CD4-positive, CD25-positive, alpha-beta regulatory T cell (primary cell): ENCODE data around the gene CYTH4. TPM values are rescaled to one million over a fixed set of nuclear protein-coding genes. Genes with fewer than 3 reads are reported as not detected.

Source experiments
- ATAC-seq, 2 donors: fragments of 150-1000 bp; cut with Tn5 transposase; one replicate each; pipeline ENCODE4 v1.10.0; 2021; ENCODE audit warnings: low read depth in 2 of 2, moderate number of reproducible peaks in 2 of 2, moderate library complexity in 1 of 2
- DNase-seq, 3 donors: peaks; one replicate each; pipeline versions ENCODE4 v3.0.0 to v3.0.0-alpha.2; 2012 to 2022; ENCODE audit warnings: mixed read lengths in 1 of 3
- H3K27ac ChIP-seq: one replicate; pipeline ENCODE4 v1.7.0; 2013; ENCODE audit warnings: mild to moderate bottlenecking, low read length; ENCODE audit not compliant: insufficient read depth, poor library complexity, severe bottlenecking
- H3K27me3 ChIP-seq: one replicate; pipeline ENCODE4 v1.7.0; 2013; ENCODE audit warnings: low read length; ENCODE audit not compliant: control insufficient read depth, insufficient read depth
- H3K36me3 ChIP-seq: one replicate; pipeline ENCODE4 v1.7.0; 2013; ENCODE audit warnings: mild to moderate bottlenecking, low read length, moderate library complexity; ENCODE audit not compliant: control insufficient read depth, insufficient read depth
- H3K4me1 ChIP-seq: 2 replicates; pipeline ENCODE4 v1.7.0; 2013; ENCODE audit warnings: mild to moderate bottlenecking, low read length; ENCODE audit not compliant: insufficient read depth, control insufficient read depth, poor library complexity, severe bottlenecking
- H3K4me3 ChIP-seq: one replicate; pipeline ENCODE4 v1.7.0; 2013; ENCODE audit warnings: low read depth, mild to moderate bottlenecking, low read length, moderate library complexity
- H3K9me3 ChIP-seq, 2 experiments: 1 replicate in 1 of 2; 2 replicates in 1 of 2; pipeline ENCODE4 v1.7.0; 2013; ENCODE audit warnings: low read length in 2 of 2, mild to moderate bottlenecking in 1 of 2, moderate library complexity in 1 of 2; ENCODE audit not compliant: control insufficient read depth in 2 of 2
- H3K27ac Mint-ChIP-seq, 3 donors: one replicate each; pipeline ENCODE4 v1.8.0; 2020 to 2022; ENCODE audit warnings: mild to moderate bottlenecking in 3 of 3, mixed read lengths in 3 of 3, moderate library complexity in 2 of 3
- H3K27me3 Mint-ChIP-seq: one replicate; pipeline ENCODE4 v1.8.0; 2022; ENCODE audit warnings: mild to moderate bottlenecking, mixed read lengths
- H3K36me3 Mint-ChIP-seq: one replicate; pipeline ENCODE4 v1.8.0; 2020; ENCODE audit warnings: mixed read lengths
- H3K4me1 Mint-ChIP-seq, 4 donors: one replicate each; pipeline ENCODE4 v1.8.0; 2020 to 2022; ENCODE audit warnings: mixed read lengths in 4 of 4, mild to moderate bottlenecking in 1 of 4
- H3K4me3 Mint-ChIP-seq, 4 donors: one replicate each; pipeline ENCODE4 v1.8.0; 2020 to 2022; ENCODE audit warnings: mild to moderate bottlenecking in 4 of 4, mixed read lengths in 4 of 4, moderate library complexity in 3 of 4
- H3K9me3 Mint-ChIP-seq, 7 donors: one replicate each; pipeline ENCODE4 v1.8.0; 2020 to 2022; ENCODE audit warnings: mixed read lengths in 7 of 7, mild to moderate bottlenecking in 3 of 7, moderate library complexity in 2 of 7
- polyA plus RNA-seq, 4 donors: library from polyadenylated mRNA; unstranded; fragments of 300-500 nt; fragmentation: Illumina TruSeq; gene quantifications; one replicate each; pipeline ENCODE4 v1.2.3, GENCODE V29; 2021
- total RNA-seq: library from RNA; stranded (reverse); gene quantifications from one replicate; pipeline ENCODE4 v1.2.3, GENCODE V29; 2022

The CYTH4 gene
- total and polyA plus RNA-seq, 5 donors from 2014 or later = 47.4 to 153 (median 49.9) TPM

DNA sequence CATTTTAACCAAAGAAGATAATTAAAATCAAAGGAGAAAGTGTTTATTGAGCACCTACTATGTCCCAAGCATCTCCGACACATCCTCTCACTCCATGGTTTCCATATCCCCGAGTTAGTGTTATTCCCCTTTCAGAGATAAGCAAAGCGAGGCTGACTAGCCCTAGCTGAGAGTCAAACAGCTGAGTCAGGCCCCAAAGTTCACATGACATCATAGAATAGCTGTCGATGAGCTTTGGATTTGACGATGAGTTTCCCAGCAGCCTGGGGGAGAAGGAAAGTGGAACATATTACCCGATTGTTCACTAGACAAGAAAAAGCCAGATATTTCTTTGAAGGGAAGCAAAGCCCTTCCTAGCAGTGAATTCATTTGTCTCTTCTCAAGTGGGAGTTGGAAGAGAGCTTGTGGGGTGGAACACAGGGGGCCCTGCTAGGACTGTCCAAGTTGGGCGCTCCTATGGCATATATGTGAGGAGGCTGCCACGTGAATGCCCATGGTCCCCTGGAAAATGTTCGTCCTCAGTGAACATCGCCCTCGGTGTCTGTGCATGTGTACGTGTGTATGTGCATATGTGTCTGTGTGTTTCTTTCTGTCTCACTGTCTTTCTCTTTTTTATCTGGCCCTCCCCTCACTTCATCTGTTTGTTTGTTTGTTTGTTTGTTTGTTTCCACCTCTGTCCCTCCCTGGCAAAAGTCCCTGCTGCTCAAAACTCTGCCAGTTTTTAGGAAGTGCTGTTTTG is 493 bp upstream of the CYTH4 start:
- Mint-ChIP-seq H3K27ac (peak overlapping the region; percentile 97 to 99 (median 98)), H3K9me3 (peaks cover 0 to 1% (median 0%) of the 10 kb centered on the region in 7 donors), H3K4me3 (peak overlapping the region; percentile 93 to 100 (median 98)), H3K36me3 (peaks cover 23% of the 10 kb centered on the region), H3K4me1 (peaks cover 4 to 51% (median 30%) of the 10 kb centered on the region in 4 donors), H3K27me3 (no peaks in the 10 kb centered on the region)
- no peaks in the 10 kb centered on the region for H3K9me3 ChIP-seq
- DNase-seq (no peak), ATAC-seq (peak; percentile 1 to 4)
- peak overlapping the region; percentile 80 for H3K27ac ChIP-seq
- H3K27me3 ChIP-seq = no peaks in the 10 kb centered on the region
- peak overlapping the region; percentile 98 for H3K4me3 ChIP-seq
- H3K36me3 ChIP-seq = peaks cover 8% of the 10 kb centered on the region
- H3K4me1 ChIP-seq = peaks cover 57% of the 10 kb centered on the region

DNA sequence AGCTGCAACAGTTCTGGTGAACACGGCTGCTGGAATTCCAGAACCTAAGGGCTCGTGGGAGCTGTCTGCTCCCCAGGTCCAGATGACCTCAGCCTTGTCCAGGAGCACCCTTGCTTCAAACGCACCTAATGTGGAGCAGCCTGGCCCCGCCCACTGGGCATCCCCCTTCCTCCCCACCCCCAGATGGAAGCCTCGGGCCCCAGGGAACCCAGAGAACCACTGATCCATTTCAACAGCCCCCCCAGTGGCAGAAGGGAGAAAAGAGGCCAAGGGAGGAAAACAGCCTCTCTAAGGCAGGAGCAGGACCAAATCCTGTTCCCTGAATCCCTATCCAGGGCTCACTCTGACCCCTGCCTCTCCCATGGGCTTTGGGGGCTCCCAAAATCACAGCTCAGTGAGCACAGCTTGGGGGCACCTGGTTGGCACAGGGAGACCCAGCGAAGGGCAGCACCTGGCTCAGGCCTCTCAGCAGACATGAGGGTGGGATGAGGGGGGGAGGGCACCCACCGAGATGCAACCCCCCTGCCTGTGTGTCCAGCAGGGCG is 1.2 kb downstream of the CYTH4 start:
- peak overlapping the region; percentile 98 for H3K4me3 ChIP-seq
- H3K27me3 ChIP-seq = no peaks in the 10 kb centered on the region
- H3K36me3 ChIP-seq = peaks cover 19% of the 10 kb centered on the region
- Mint-ChIP-seq H3K36me3 (peaks cover 34% of the 10 kb centered on the region), H3K27me3 (no peaks in the 10 kb centered on the region), H3K9me3 (peaks cover 0 to 1% (median 0%) of the 10 kb centered on the region in 7 donors), H3K27ac (peak overlapping the region in 2 of 3 donors; percentile 98 to 99), H3K4me3 (peak overlapping the region; percentile 93 to 100 (median 98)), H3K4me1 (peaks cover 4 to 64% (median 40%) of the 10 kb centered on the region in 4 donors)
- H3K9me3 ChIP-seq = no peaks in the 10 kb centered on the region
- H3K27ac ChIP-seq = peak overlapping the region; percentile 80
- ATAC-seq = no peak
- peaks cover 70% of the 10 kb centered on the region for H3K4me1 ChIP-seq
- peak in 1 of 3 donors; percentile 39 for DNase-seq

DNA sequence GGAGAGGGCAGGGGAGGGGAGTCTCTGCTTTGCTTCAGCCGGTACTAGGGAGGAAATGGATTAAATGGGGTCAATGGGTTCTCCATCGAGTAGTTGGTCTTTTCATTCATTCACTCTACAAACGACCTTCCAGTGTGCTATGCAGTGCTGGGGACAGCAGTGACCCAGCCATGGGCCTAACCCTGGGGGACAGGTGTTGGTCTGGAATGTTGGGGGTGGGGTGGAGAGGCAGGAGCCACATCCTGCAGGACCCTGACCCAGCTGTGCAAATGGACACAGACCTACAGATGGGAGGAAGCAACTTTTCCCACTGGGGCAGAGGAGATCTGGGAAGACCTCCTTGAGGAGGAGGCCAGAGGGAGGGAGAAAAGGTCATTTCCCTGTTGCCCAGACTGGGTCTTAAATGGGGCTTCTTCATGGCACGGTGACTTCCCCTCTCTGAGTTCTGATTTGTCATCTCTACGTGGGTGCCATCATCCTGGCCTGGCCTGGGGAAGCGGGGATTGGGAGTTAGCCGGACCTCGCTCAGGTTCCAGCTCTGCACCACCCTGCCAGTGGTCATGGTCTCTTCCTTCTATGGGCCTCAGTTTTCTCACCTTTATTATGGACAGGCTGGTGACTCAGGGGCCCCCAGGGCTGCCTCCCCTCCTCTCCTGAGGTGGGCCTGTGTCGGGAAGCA is 2.0 kb downstream of the CYTH4 start:
- no peaks in the 10 kb centered on the region for H3K27me3 ChIP-seq
- peaks cover 4 to 72% (median 43%) of the 10 kb centered on the region in 4 donors for H3K4me1 Mint-ChIP-seq
- peak overlapping the region; percentile 95 to 99 (median 98) for H3K27ac Mint-ChIP-seq
- H3K9me3 ChIP-seq = no peaks in the 10 kb centered on the region
- DNase-seq (no peak), ATAC-seq (no peak)
- H3K27ac ChIP-seq = peak overlapping the region; percentile 80
- H3K4me1 ChIP-seq = peaks cover 75% of the 10 kb centered on the region
- peaks cover 23% of the 10 kb centered on the region for H3K36me3 ChIP-seq
- peaks cover 0 to 1% (median 0%) of the 10 kb centered on the region in 7 donors for H3K9me3 Mint-ChIP-seq
- peak overlapping the region; percentile 88 for H3K4me3 ChIP-seq
- no peaks in the 10 kb centered on the region for H3K27me3 Mint-ChIP-seq
- peaks cover 42% of the 10 kb centered on the region for H3K36me3 Mint-ChIP-seq
- peak overlapping the region; percentile 93 to 100 (median 98) for H3K4me3 Mint-ChIP-seq

DNA sequence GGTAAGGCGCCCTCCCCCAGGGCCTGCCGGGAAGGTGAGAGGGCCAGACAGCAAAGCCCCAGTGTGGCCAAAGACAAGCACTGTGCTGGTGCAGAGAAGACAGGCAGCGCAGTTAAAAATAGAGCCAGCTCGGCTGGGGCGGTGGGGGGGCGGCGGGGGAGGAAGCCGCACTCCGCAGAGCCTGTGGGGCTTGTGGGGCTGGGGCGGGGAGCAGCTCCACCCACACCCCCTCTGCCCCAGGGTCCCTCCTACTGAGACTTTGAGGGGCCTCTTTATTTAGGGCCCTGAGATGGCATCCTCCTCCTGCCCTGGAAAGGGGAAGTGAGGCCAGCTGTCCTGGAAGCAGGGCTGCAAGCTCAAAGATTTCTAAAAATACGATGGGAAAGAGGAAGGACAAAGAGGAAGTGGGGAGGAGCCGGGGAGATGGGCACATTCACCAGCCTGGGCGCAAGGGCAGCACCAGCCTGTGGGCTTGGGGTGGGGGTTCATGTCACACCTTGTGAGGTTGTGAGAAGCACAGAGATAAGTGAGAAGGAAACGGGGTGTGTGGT is 2.6 kb downstream of the CYTH4 start:
- no peaks in the 10 kb centered on the region for H3K27me3 ChIP-seq
- no peaks in the 10 kb centered on the region for H3K9me3 ChIP-seq
- H3K27me3 Mint-ChIP-seq = no peaks in the 10 kb centered on the region
- H3K27ac Mint-ChIP-seq = peak overlapping the region; percentile 97 to 99 (median 98)
- peaks cover 47% of the 10 kb centered on the region for H3K36me3 Mint-ChIP-seq
- peak overlapping the region; percentile 88 for H3K4me3 ChIP-seq
- peaks cover 79% of the 10 kb centered on the region for H3K4me1 ChIP-seq
- peak; percentile 44 to 49 for ATAC-seq
- peaks cover 29% of the 10 kb centered on the region for H3K36me3 ChIP-seq
- peaks cover 4 to 78% (median 44%) of the 10 kb centered on the region in 4 donors for H3K4me1 Mint-ChIP-seq
- peak overlapping the region; percentile 93 to 100 (median 98) for H3K4me3 Mint-ChIP-seq
- peak overlapping the region; percentile 80 for H3K27ac ChIP-seq
- DNase-seq = peak; percentile 26 to 72 (median 39)
- peaks cover 0 to 1% (median 0%) of the 10 kb centered on the region in 7 donors for H3K9me3 Mint-ChIP-seq

DNA sequence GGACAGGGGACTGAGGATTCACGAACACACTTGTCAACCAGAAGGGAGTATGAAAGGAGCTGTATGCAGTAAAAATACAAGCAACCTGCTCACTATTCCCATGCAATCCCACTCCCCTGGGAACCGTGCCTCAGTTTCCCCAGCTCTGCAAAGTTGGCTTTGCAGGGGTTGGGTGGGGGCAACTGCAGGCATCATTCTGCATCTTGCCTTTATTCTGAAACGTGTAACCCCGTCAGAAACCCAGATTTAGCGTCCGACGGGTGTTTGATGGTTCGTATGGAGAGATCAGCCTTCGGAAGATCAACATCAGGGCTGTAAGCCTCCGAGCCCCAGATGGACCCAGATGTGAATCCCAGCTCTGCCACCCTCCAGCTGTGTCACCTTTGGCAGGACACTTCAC is 3.6 kb downstream of the CYTH4 start:
- peaks cover 0 to 1% (median 0%) of the 10 kb centered on the region in 7 donors for H3K9me3 Mint-ChIP-seq
- ATAC-seq (no peak), DNase-seq (no peak)
- peaks cover 53% of the 10 kb centered on the region for H3K36me3 Mint-ChIP-seq
- no peaks in the 10 kb centered on the region for H3K27me3 ChIP-seq
- peak overlapping the region; percentile 79 to 100 (median 96) for H3K4me3 Mint-ChIP-seq
- peaks cover 38% of the 10 kb centered on the region for H3K36me3 ChIP-seq
- H3K27ac Mint-ChIP-seq = peak overlapping the region in 2 of 3 donors; percentile 83 to 99
- peak overlapping the region; percentile 23 for H3K27ac ChIP-seq
- peak overlapping the region; percentile 32 for H3K4me3 ChIP-seq
- H3K4me1 Mint-ChIP-seq = peaks cover 4 to 85% (median 46%) of the 10 kb centered on the region in 4 donors
- no peaks in the 10 kb centered on the region for H3K9me3 ChIP-seq
- H3K4me1 ChIP-seq = peaks cover 79% of the 10 kb centered on the region
- H3K27me3 Mint-ChIP-seq = no peaks in the 10 kb centered on the region

- no peak for DNase-seq
- H3K4me3 Mint-ChIP-seq = peak overlapping the region; percentile 63 to 82 (median 66)
- Histone ChIP-seq H3K9me3 (no peaks in the 10 kb centered on the region), H3K27ac (no peak overlapping the region), H3K4me3 (no peak overlapping the region), H3K4me1 (peaks cover 64% of the 10 kb centered on the region), H3K27me3 (no peaks in the 10 kb centered on the region), H3K36me3 (peaks cover 54% of the 10 kb centered on the region)
- no peak for ATAC-seq
- H3K9me3 Mint-ChIP-seq = peaks cover 0 to 1% (median 0%) of the 10 kb centered on the region in 7 donors
- H3K27ac Mint-ChIP-seq = peak overlapping the region; percentile 29 to 82 (median 65)
- H3K4me1 Mint-ChIP-seq = peaks cover 4 to 85% (median 45%) of the 10 kb centered on the region in 4 donors
- H3K27me3 Mint-ChIP-seq = no peaks in the 10 kb centered on the region
- H3K36me3 Mint-ChIP-seq = peaks cover 67% of the 10 kb centered on the region
Measured at GRCh38 chr22:37287550-37287951, 5.2 kb downstream of the CYTH4 start.

DNA sequence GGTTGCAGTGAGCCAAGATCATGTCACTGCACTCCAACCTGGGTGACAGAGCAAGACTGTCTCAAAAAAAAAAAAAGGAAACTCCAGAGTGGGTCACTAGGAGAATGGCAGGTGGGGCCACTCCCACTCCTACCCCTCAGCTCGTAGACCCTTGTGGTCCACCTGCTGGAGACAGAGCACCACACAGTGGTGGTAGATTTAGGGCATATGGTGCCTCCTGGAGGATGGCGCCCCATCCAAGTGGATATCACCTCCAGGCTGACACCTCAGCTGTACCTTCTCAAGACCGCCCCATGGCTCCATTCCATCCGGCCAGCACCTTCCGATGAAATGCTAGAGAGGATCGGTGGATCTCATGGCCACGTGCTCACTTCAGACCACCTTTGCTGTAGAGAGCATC is 6.2 kb downstream of the CYTH4 start:
- Mint-ChIP-seq H3K4me3 (peak overlapping the region in 2 of 4 donors; percentile 32 to 70), H3K4me1 (peaks cover 0 to 87% (median 42%) of the 10 kb centered on the region in 4 donors), H3K27ac (peak overlapping the region in 1 of 3 donors; percentile 59), H3K9me3 (no peaks in the 10 kb centered on the region), H3K27me3 (no peaks in the 10 kb centered on the region), H3K36me3 (peaks cover 71% of the 10 kb centered on the region)
- no peak for DNase-seq
- Histone ChIP-seq H3K27ac (no peak overlapping the region), H3K9me3 (no peaks in the 10 kb centered on the region), H3K4me1 (peaks cover 56% of the 10 kb centered on the region), H3K27me3 (no peaks in the 10 kb centered on the region), H3K36me3 (peaks cover 62% of the 10 kb centered on the region), H3K4me3 (no peak overlapping the region)
- no peak for ATAC-seq
